Liver (tissue), 3 donors: ENCODE results near the gene SPATA31E1.
"Not testable (repeated sequence)": the region's sequence is repeated elsewhere in the genome, so short reads cannot be mapped to it uniquely, and the experiment has no call there.

ENCODE experiments used
- RAD21 ChIP-seq, 2 donors: IDR thresholded peaks; 2 replicates each; pipeline ENCODE4 v1.6.1; 2016; ENCODE audit warnings: antibody characterized with exemption in 2 of 2, mild to moderate bottlenecking in 2 of 2
- SP1 ChIP-seq: IDR thresholded peaks from 2 replicates; pipeline ENCODE4 v1.6.1; 2018; ENCODE audit warnings: antibody characterized with exemption, mild to moderate bottlenecking
- TF ChIP-seq, protein P1 (sequence below): fragments of 150-350 bp; IDR thresholded peaks from 2 replicates; pipeline ENCODE4 v1.5.1; 2017; ENCODE audit warnings: improper control_type of control experiment, low read depth, low read length; ENCODE audit not compliant: missing input control
- donor health status: healthy.
- donor health status: healthy.

DNA sequence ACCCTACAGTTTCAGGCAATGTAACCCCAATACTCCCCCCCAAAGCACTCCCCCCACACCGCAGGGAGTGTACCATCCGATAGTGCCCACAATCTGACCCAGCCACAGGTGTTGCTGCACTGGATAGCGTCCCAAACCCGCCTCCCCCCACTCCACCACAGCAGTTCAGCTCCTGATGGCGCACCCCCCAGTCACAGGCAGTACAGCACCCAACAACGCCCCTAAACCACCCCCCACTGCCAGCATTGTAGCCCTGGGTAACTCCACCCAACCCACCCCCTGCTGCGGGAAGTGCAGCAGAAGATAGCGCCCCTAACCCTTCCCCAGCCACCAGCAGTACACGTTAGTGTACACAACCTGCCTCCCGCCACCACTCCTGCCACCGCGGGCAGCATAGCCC lies 55.7 kb downstream of the SPATA31E1 start:
- TF ChIP-seq, protein P1, sequence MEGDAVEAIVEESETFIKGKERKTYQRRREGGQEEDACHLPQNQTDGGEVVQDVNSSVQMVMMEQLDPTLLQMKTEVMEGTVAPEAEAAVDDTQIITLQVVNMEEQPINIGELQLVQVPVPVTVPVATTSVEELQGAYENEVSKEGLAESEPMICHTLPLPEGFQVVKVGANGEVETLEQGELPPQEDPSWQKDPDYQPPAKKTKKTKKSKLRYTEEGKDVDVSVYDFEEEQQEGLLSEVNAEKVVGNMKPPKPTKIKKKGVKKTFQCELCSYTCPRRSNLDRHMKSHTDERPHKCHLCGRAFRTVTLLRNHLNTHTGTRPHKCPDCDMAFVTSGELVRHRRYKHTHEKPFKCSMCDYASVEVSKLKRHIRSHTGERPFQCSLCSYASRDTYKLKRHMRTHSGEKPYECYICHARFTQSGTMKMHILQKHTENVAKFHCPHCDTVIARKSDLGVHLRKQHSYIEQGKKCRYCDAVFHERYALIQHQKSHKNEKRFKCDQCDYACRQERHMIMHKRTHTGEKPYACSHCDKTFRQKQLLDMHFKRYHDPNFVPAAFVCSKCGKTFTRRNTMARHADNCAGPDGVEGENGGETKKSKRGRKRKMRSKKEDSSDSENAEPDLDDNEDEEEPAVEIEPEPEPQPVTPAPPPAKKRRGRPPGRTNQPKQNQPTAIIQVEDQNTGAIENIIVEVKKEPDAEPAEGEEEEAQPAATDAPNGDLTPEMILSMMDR: not testable (repeated sequence)
- not testable (repeated sequence) for TF ChIP-seq SP1; RAD21 (IDR thresholded peaks at IDR 0.05)
